A673 (cell line): Measurements from ENCODE around the gene ANTKMT.
"Not testable (repeated sequence)": the region's sequence is repeated elsewhere in the genome, so short reads cannot be mapped to it uniquely, and the experiment has no call there.

Source experiments
- EZH2 ChIP-seq: fragments of 200-600 bp; sonication (generic); IDR thresholded peaks from 2 replicates; pipeline ENCODE4 v1.6.1; 2017; ENCODE audit warnings: borderline replicate concordance, low read depth, mild to moderate bottlenecking, mixed read lengths, antibody characterized with exemption, low read length; ENCODE audit not compliant: poor library complexity, severe bottlenecking
- TF ChIP-seq, protein P1 (sequence below): fragments of 300-800, 200-600 bp; sonication (generic); conservative IDR thresholded peaks from 2 replicates; pipeline ENCODE4 v1.5.1; 2017; ENCODE audit warnings: low read depth, mild to moderate bottlenecking, antibody characterized with exemption, low read length, moderate library complexity, mixed read lengths

DNA sequence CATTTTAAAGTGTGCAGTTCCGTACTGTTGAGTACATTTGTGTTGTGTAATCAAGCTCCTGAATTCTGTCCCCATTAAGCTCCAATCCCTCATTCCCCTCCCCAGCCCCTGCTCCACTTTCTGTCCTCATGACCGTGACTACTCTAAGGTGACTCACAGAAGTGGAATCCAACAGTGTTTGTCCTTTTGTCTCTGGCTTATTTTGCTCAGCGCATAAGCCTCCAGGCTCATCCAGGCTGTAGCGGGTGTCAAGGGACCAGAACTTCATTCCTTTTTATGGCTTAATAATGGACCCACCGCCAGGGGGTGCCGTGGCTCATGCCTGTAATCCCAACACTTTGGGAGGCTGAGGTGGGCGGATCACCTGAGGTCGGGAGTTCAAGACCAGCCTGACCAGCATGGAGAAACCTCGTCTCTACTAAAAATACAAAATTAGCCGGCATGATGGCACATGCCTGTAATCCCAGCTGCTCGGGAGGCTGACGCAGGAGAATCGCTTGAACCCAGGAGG, 8.2 kb upstream of the ANTKMT start:
- TF ChIP-seq, protein P1, sequence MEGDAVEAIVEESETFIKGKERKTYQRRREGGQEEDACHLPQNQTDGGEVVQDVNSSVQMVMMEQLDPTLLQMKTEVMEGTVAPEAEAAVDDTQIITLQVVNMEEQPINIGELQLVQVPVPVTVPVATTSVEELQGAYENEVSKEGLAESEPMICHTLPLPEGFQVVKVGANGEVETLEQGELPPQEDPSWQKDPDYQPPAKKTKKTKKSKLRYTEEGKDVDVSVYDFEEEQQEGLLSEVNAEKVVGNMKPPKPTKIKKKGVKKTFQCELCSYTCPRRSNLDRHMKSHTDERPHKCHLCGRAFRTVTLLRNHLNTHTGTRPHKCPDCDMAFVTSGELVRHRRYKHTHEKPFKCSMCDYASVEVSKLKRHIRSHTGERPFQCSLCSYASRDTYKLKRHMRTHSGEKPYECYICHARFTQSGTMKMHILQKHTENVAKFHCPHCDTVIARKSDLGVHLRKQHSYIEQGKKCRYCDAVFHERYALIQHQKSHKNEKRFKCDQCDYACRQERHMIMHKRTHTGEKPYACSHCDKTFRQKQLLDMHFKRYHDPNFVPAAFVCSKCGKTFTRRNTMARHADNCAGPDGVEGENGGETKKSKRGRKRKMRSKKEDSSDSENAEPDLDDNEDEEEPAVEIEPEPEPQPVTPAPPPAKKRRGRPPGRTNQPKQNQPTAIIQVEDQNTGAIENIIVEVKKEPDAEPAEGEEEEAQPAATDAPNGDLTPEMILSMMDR = peak; percentile 55
- TF ChIP-seq EZH2 = not testable (repeated sequence)
